HG02973 (cell line): Measurements from ENCODE around the gene CXorf65.

ENCODE experiments used
- ATAC-seq: cut with Tn5 transposase; IDR thresholded peaks from one replicate; pipeline ENCODE4 v1.9.1; 2021; ENCODE audit warnings: moderate library complexity; ENCODE audit not compliant: unreplicated experiment

CXorf65 gene

GRCh38 chrX:71106427-71106826, at the start of gene CXorf65:
Gene CXorf65, minus strand, starts transcription at chrX:71106740. Its CDS starts 184 bp downstream, at chrX:71106556.
- no peak for ATAC-seq

- no peak for ATAC-seq
These were observed 48.1 kb upstream of the CXorf65 start for GRCh38 chrX:71154641-71155040.

GRCh38 chrX:71154196-71154595, 47.7 kb upstream of the CXorf65 start:
- ATAC-seq = no peak

- no peak for ATAC-seq
These were observed 44.8 kb upstream of the CXorf65 start for GRCh38 chrX:71151366-71151765.

- ATAC-seq = no peak
These were observed 41.7 kb upstream of the CXorf65 start for GRCh38 chrX:71148278-71148663.

DNA sequence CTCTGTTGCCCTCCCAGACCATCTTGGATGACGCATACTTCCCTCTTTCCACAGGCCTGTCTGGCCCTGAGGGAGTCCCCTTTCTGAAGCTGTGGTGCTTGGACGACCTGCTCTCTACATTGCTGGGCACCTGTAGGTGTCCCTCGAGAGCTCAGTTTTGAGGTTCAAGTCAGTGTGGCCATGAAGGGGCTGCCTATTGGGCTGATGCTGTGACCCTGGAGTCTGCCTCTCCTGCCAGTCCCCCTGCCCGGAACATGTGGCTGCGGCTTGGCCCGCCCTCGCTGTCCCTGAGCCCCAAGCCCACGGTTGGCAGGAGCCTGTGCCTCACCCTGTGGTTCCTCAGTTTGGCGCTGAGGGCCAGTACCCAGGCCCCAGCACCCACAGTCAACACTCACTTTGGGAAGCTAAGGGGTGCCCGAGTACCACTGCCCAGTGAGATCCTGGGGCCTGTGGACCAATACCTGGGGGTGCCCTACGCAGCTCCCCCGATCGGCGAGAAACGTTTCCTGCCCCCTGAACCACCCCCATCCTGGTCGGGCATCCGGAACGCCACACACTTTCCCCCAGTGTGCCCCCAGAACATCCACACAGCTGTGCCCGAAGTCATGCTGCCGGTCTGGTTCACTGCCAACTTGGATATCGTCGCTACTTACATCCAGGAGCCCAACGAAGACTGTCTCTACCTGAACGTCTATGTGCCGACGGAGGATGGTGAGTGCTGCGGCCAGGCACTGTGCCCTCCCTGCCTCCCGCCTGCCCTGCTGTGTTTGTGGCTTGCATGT, 41.1 kb upstream of the CXorf65 start:
- ATAC-seq = no peak

DNA sequence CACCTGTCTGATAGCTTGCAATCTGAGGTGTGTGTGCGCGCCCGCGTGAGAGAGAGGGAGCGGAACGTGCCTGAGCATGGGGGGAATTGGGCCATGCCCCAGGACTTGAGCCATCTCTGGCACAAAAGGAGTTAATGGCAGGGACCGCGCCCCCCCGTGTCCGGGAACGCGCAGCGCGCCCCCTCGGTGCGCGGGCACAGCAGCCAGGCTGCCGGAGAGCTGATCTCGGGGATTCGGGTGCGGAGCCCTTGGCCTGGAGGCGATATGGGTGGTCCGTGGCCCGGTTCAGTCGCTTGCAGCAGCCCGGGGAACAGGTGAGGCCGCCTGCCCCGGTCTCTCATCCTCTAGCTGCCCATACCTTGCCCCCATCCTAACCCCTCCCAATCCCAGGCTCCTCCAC, 38.1 kb upstream of the CXorf65 start, which contains the start of gene NLGN3:
Gene NLGN3, plus strand, starts transcription at position 191 of the 400 bp plus-strand sequence. CDS start 2,909 bp downstream, outside the sequence.
- no peak for ATAC-seq

- no peak for ATAC-seq
These were observed 37.0 kb upstream of the CXorf65 start for GRCh38 chrX:71143508-71143907.

DNA sequence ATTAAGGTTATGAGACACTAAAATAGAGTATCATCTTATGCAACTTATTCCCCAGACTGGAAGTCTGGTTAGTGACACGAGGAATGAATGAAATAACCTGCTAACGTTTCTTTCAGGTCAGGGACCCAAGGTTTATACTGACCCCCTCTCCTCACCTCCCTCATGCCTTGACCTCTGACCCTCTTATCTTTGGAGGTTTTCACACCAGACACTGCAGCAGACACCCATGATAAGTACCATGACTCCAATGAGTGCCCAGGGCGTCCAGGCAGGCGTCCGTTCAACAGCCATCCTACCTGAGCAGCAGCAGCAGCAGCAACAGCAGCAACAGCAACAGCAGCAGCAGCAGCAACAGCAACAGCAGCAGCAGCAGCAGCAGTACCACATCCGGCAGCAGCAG, 33.9 kb upstream of the CXorf65 start:
- no peak for ATAC-seq

DNA sequence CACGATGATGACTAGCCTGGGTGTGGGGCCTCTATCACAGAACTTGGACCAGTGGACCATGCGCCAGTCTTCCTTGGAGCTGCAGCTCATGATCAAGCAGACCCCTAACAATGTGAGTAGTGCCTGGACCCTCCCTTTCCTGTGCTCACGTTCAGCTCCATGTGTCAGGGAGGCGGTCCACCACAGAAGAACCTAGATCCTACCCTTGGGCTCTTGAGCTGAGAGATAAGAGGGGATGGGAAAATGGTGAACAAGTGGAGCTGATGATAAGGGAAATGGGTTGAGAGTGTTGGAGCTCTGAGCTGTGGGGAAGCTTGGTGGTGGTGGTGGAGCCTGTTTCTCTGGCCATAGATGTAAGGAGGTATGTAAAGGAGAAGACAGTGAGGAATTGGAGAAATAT, 25.0 kb upstream of the CXorf65 start:
- ATAC-seq = no peak

DNA sequence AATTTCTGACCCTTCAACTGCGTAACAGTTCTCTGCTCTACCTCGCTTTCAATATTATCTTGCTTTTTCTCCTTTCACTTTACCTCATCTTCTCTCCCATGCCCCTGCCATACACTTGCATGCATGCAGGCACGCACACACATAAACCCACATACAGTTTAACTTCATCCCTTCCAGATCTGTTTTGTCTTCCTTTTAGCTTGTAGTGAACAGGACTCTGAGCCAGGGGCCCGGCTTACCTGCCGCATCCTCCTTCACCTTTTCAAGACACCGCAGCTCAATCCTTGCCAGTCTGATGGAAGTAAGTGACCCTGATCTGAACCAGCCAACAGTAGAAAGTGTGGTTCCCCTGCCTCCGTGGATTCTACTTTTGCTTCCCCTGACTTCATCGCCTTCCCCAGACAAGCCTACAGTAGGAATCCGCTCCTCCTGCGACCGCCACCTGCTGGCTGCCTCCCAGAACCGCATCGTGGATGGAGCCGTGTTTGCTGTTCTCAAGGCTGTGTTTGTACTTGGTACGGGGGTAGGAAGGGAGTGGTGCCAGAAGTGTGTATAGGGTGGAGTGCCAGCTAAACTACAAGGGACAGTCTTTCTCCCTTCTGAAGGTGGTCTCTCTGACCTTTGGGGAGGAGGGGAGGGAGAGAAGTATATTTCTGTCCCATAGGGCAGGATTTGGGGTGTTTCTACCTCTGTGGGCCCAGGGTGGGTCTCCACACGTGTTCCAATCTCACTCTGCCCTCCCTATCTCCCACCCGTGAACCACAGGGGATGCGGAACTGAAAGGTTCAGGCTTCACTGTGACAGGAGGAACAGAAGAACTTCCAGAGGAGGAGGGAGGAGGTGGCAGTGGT, 22.6 kb upstream of the CXorf65 start:
- ATAC-seq = no peak

DNA sequence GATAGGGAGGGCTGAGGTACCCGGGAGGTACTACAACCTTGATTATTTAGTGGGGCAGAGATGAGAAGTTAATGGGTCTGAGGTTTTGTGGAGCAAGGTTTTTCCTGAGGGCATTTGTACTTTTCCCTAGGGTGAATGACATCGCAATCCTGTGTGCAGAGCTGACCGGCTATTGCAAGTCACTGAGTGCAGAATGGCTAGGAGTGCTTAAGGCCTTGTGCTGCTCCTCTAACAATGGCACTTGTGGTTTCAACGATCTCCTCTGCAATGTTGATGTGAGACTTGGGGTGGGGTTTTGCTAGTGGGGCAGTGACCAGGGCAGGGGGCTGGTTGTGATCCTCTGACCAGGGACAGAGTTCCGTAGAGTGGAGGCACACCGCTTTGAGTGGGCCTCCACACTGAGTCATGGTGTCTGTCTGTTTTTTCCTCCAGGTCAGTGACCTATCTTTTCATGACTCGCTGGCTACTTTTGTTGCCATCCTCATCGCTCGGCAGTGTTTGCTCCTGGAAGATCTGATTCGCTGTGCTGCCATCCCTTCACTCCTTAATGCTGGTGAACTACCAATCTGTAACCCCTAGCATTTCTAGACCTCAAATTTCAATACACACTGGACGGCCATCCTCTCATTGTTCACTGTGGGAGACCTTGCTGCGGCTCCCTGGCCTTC, 21.8 kb upstream of the CXorf65 start:
- ATAC-seq = no peak

- no peak for ATAC-seq
These were observed 12.5 kb upstream of the CXorf65 start for GRCh38 chrX:71118985-71119535.

DNA sequence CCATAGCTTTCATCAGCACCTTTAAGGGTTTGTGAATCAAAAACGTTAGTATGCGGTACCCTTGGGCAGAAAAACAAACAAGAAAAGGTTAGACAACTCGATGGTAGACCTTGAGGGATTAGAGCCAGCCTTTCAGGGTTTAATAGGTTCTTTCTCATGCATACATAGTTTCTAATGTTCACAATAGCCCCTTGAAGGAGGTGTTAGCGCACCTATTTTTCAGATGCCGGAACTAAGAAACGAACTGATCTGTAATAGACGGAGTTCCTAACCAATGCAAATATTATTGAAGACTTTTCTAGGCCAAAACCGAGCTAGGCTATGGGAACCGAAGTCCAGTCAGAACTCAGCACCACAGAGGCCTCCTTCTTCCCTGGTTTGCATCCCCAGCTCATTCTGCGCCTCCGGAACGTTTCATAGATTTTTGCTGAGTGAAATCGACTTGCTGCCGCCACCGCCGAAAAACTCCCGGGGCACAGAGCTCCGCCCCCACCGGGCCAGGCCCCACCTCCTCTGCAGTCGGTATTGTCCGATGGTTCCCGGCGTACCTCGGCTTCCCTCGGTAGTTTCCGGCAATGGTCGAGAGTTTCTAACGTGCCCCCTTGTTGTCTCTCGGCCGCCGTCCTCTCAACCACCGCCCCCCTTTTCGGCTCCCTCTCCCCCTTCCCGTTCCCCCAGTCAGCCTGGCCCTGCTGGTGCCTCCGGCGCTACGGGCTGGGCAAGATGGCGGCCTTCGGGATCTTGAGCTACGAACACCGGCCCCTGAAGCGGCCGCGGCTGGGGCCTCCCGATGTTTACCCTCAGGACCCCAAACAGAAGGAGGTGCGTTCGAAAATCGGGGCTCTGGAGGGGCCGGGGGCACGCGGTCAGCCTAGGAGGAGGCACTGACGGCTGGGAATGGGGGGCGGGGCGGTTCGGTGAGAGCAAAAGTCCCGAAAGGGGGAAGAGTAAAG, 11.8 kb upstream of the CXorf65 start, which contains the start of gene MED12:
Gene MED12, plus strand, starts transcription at position 565 of the 953 bp plus-strand sequence. Its CDS starts 159 bp downstream, at position 724.
- ATAC-seq = peak; percentile 89

DNA sequence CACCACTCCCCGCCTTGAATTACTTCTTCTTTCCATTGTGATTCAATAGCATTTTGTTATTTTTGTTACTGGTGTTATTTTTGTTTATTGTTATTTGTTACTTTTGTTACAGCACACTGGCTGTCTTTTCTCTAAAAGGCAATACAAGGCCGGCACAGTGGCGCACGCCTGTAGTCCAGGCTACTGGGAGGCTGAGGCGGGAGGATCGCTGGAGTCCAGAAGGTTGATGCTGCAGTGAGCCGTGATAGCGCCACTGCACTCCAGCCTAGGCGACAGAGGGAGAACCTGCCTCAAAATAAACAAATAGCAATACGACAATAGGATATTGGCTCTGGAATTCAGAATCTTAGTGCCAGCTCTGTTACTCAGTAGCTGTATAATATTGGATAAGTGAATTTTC, 10.8 kb upstream of the CXorf65 start:
- ATAC-seq = no peak

DNA sequence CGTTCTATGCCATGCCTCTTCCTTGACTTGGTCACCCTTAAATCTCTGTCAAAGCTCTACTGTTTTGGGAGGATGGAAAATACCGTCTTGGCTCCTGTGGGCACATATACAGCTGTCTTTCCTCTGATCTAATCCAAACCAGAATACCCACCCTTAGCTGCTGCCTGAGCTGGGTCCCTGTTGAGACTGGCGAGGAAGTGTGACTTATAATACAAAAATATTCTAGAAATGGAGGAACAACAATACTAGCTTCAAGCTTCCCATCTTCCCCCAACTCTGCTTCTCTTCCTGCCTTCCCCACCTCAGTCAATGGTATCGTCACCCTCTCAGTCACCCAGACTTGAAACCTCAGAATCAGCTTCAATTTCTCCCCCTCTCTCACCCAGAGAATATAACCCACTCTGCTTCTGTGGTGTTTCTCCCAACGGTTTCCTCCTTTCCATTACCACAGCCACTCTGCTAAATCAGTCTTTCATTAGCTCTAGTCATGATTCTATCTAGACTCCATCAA, 5.4 kb upstream of the CXorf65 start:
- ATAC-seq = peak; percentile 15

GRCh38 chrX:71111141-71111843, 4.8 kb upstream of the CXorf65 start, which contains the start of gene IL2RG:
Gene IL2RG, minus strand, starts transcription at chrX:71111577. Its CDS starts 38 bp downstream, at chrX:71111539.
- ATAC-seq = peak; percentile 94

DNA sequence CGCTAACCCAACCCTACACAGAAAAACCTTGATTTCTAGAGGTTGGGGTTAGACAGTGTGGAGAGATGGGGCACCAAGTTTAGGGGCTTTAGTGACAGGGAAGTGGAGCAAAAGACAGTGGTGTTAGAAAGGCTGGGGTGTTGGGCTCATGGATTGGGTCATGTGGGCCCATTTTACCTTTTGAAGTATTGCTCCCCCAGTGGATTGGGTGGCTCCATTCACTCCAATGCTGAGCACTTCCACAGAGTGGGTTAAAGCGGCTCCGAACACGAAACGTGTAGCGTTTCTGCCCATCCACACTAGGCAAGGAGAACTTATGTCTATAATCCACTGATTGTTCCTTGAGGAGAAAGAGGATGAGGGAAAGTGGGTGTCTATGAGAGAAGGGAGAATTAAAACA, 2.5 kb upstream of the CXorf65 start:
- no peak for ATAC-seq
